NB4 (cell line): ENCODE measurements around the gene NCK2.

ENCODE experiments used
- CTCF ChIP-seq: IDR thresholded peaks from one replicate; pipeline ENCODE4 v1.5.1; 2012; ENCODE audit warnings: low read depth, low read length
- POLR2A ChIP-seq: IDR thresholded peaks from 2 replicates; pipeline ENCODE4 v1.6.1; 2011; ENCODE audit warnings: mild to moderate bottlenecking; ENCODE audit not compliant: insufficient read length; ENCODE audit errors: extremely low read depth

DNA sequence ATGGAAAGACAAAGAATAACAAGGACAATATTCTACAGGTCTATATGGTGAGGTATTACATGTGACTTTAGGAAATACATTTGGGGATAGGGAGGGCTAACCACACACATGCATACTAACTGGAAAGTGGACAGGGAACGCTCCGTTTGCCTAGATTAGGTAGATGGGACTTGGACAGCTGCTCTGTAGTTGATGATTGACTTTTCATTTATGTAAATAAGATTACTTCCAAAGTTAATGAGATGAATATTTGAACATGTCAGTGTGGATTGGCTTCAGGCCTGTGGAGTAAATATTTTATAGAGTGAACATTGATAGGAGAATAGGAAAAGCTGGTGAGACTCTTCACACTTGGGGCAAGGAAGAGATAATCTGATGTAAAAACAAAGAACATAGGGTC lies 142.0 kb downstream of the NCK2 start:
- no peak for TF ChIP-seq CTCF
- TF ChIP-seq POLR2A = no peak
